ENCODE results near the gene UGT2B10.
"Not testable (repeated sequence)": the region's sequence is repeated elsewhere in the genome, so short reads cannot be mapped to it uniquely, and the experiment has no call there.

Gene UGT2B10

DNA sequence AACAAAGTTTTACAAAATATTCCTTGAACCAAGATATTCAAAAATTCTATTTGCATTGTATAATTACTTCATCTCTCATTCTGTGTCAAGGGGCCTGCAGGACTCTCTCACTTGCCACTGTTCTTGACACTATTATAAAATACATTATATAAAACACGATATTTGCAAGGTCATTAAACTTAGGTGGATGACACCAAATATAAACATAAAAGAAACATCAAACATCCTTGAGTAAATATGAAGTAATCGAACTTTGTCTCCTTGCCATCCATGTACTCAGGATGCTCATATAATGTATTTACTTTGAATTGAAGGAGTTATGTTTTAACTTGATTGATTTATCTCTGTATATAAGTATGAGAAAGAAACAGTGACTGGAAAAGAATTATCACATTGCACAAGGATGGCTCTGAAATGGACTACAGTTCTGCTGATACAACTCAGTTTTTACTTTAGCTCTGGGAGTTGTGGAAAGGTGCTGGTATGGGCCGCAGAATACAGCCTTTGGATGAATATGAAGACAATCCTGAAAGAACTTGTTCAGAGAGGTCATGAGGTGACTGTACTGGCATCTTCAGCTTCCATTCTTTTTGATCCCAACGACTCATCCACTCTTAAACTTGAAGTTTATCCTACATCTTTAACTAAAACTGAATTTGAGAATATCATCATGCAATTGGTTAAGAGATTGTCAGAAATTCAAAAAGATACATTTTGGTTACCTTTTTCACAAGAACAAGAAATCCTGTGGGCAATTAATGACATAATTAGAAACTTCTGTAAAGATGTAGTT, at the start of gene UGT2B10:
UGT2B10 (plus strand) TSS at position 378 of the 793 bp plus-strand sequence; CDS start at position 404, 26 bp downstream.
- not testable (repeated sequence) for DNase-seq

DNA sequence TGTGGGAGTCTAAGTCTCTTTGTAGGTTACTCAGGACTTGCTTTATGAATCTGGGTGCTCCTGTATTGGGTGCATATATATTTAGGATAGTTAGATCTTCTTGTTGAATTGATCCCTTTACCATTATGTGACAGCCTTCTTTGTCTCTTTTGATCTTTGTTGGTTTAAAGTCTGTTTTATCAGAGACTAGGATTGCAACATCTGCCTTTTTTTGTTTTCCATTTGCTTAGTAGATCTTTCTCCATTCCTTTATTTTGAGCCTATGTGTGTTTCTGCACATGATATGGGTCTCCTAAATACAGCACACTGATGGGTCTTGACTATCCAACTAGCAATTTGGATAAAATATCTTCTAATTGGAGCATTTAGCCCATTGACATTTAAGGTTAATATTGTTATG, 44.0 kb upstream of the UGT2B10 start:
- not testable (repeated sequence) for DNase-seq

DNA sequence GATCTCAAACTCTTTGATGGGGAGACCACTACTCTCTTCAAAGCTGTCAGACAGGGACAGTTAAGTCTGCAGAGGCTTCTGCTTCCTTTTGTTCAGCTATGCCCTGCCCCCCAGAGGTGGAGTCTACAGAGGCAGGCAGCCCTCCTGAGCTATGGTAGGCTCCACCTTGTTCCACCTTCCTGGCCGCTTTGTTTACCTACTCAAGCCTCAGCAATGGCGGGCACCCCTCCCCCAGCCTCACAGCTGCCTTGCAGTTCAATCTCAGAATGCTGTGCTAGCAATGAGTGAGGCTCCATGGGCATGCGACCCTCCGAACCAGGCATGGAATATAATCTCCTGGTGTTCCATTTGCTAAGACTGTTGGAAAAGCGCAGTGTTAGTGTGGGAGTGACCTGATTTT, 42.1 kb upstream of the UGT2B10 start:
- DNase-seq, result peak; percentile 1

DNA sequence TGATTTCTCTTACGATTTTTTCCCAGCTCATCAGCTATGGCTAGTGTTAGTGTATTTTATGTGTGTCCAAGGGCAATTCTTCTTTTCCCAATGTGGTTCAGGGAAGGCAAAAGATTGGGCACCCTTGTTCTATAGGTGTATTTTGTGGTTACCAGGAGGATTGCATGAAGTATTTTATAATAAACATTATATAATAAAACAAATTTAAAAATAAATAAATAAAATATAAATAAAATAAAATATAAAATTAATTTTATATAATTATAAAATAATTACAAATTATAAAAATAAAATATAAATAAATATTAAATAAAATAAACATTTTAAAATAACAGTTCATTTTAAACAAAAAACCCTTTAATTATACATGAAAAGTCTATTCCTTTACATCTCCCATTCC, 35.6 kb upstream of the UGT2B10 start:
- no peak for DNase-seq

DNA sequence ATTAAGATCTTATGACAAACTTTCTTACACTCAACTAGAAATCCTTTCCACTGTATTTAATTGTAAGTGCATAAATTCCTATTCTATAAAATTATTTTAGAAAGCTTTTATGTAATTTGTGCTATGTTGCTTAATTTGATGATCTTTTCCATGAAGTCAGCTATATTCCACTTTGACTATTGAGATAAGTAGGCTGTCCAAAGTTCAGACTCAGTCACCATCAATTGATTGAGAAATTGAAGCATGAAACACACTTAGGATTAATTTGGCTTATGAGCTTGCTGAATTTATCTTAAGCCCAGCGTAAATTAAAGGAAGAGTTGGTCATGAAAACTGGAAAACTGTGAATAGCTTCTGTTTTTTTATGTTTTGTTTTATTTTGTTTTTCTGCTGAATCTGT, 18.7 kb upstream of the UGT2B10 start:
- DNase-seq, result no peak

DNA sequence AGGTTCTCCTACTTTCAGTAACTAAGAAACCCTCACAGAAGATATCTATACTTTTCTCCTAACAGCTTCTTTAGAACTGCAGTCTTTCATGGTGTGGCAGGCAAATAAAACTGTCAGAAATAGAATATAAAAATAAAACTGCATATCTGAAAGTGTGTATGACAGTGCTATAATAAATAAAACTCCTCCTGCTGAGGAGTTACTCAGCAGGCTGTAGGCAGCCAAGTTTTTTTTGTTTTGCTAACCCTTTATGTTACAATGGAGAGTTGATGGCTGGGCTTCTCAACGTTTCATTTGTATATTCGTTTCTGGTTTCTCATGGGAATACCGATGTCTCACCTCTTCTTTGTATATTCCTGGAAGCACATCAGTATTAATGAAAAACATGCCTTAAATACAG, 18.2 kb upstream of the UGT2B10 start:
- no peak for DNase-seq

DNA sequence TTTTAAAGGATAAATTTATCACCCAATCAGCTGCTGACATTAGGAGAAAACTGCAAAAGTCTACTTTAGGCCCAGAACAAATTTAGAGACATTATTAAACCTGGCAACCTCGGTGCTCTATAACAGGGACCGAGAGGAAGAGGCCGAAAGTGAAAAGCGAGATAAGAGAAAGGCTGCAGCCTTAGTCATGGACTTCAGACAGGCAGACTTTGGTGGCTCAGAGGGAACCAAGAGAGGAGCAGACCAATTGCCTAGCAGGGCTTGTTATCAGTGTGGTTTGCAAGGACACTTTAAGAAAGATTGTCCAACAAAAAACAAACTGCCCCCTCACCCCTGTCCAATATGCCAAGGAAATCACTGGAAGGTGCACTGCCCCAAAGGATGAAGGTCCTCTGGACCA, 12.8 kb upstream of the UGT2B10 start:
- DNase-seq, result no peak

DNA sequence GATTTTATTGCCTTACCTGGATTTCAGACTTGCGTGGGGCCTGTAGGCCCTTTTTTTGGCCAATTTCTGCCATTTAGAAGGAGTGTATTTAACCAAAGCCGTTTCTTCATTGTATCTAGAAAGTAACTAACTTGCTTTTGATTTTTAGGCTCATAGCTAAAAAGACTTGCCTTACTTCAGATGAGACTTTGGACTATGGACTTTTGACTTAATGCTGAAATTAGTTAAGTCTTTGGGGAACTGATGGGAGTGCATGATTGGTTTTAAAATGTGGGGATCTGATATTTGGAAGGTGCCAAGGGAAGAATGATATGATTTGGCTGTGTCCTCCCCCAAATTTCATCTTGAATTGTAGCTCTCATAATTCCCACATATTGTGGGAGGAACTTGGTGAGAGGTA, 7.7 kb upstream of the UGT2B10 start:
- DNase-seq, result no peak

DNA sequence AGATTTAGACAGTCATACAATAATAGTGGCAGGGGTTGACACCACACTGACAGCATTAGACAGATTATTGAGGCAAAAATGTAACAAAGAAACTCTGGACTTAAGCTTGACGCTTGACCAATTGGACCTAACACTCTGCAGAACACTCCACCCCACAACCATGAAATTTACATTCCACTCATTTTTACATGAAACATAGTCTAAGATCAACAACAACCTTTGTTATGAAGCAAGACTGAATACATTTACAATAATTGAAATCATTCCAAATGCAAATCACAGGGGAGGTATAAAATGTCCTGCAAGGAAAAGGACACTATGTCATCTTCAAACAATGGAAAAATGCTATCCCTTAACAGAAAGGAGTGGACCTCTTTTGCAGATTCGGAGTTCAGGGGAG, 4.9 kb upstream of the UGT2B10 start:
- no peak for DNase-seq

DNA sequence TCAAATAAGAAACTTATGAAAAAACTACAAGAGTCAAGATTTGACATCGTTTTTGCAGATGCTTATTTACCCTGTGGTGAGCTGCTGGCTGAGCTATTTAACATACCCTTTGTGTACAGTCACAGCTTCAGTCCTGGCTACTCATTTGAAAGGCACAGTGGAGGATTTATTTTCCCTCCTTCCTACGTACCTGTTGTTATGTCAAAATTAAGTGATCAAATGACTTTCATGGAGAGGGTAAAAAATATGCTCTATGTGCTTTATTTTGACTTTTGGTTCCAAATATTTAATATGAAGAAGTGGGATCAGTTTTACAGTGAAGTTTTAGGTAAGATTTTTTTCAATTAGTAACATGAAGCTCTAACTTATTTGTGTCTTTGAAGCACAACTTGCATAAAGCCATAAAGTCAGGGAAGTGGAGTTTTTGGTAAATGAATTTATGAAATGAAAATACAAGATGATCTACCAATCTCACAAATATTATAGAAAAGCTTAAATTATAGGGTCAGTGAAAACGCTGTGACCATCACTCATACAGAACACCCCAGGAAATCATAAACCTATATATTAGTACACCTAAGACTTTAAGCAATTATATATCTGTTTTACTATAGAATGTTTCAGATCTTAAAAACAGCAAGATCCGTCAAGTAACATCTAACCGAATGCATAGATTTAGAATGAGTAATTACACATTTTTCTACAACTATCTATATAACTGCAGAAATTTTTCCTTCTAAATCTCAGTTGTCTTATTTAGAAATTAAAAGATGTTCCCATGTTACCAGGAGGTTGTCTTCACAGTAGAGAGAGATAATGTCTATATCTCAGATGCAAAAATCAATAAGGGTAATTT, 844 bp downstream of the UGT2B10 start:
- not testable (repeated sequence) for DNase-seq

DNA sequence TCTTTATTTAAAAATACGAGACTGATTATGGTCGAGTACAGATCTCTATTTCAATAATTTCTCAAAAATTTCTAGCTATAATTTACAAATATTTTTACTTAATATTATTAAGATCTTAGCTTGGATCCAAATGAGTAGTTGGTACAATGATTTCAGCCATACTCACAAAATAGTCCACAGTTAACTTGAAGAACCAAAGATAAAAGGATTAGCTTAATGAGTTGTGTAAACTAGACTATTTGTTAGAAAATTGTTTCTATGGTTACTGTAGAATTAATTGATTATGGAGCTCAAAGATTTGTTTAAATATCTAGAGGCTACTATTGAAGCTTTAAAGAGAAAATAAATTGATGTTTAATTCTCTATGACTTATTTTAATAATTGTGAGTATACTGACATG, 1.6 kb downstream of the UGT2B10 start:
- no peak for DNase-seq

DNA sequence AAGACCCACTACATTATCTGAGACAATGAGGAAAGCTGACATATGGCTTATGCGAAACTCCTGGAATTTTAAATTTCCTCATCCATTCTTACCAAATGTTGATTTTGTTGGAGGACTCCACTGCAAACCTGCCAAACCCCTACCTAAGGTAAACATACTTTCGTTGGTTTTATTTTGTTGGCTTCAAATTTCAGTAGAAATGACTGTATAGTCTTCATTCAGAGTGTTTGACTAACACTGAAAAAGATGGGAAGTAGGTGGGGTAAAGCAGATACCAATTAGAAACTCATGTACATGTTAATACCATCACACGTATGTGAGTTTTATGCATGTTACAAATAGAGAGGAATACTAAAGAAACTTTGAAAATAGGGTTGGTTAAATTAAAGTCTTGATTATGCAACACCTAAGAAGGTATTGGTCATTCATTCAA, 2.3 kb downstream of the UGT2B10 start:
- DNase-seq, result not testable (repeated sequence)

DNA sequence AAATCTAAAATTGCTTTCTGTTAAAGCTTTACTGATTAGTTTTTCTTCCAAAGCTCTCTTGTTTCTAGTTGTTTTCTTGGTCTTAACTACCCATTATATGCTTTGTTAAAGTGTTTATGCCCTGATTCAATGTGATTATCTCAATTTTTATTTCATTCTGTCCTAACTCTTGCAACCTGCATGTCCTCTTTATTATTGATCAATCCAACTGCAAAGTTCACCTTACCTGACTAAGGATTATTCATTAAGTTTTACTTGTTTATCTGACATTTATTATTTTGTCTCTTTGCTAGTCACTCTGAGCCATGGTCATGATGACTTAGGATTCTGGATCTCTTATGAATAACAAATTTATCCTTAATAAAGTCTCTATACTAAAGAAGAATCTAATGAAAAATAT, 15.8 kb downstream of the UGT2B10 start:
- DNase-seq, result no peak

DNA sequence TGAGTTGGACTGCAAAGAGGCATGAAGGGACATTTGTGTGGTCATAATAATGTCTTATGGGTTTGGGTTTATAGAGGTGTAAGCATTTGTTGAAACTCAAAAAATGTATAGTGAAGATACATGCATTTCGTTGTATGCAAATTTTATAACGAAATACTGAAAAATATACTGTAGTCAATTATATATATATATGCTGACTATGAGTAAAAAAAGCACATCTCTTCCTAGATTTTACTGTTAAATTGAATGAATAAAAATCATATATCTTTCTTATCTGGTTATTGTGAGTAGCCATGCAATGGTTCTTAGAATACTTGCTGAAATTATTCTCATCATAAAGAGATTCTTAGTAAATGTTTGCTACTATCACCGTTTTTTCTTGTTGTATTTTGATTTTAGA, 34.5 kb downstream of the UGT2B10 start:
- no peak for DNase-seq

DNA sequence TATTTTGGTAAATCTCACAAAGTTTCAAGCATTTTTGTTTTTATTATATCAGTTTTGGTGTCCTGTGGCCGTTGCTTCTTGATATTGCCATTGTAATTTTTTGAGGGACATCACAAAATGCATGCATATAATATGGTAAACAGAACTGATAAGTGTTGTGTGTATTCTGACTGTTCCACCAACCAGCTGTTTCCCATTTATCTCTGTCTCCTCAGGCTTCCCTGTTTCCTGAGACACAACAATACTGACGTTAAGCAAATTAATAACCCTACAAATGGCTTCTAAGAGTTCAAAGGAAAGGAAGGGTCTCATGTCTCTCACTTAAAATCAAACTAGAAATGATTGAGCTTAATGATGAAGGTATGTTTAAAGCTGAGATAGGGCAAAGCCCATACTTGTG, 40.0 kb downstream of the UGT2B10 start:
- no peak for DNase-seq

DNA sequence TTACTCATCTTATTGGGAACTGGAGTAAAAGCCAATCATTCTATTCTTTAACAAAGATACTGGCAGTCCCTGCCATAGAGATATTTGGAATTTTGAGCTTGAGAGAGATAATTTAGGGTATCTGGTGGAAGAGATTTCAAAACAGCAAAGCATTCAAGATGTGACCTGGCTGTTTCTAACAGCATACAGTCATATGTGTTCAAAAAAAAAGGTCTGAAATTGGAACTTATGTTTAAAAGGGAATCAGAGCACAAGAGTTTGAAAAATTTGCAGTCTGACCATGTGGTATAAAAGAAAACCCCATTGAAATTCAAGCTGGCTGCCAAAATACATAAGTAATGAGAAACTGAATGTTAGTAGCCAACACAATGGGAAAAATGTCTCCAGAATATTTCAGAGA, 42.2 kb downstream of the UGT2B10 start:
- no peak for DNase-seq

DNA sequence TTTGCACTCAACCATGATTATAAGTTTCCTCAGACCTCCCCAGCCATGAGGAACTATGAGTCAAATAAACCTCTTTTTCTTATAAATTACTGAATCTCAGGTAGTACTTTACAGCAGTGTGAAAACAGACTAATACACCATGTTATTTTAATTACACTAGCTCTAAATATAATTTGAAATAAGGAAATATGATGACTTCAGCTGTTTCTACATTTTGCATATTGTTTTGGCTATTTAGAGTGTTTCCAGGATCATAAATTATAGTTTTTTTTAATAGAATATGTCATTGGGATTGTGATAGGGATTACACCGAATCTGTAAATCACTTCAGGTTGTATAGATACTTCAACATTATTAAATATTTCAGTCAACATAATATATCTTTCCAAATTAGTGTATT, 43.9 kb downstream of the UGT2B10 start:
- DNase-seq, result no peak

DNA sequence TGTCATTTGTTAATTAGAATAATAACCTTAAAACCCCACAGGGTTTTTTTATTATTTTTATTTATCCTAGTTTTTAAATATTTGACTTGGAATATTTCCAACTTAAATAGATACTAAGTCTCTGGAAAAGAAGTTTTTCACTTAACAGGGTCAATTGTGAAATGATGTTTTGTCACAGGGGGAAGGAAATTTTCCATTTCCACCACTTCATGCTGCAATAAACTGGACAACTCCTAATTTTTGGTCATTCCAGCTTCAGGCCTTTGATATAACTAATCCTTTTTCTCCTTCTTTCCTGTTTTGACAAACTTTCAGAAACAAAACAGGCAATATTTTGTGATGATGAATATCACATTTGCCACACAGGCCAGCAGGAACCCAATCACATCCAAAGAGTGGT, 45.3 kb downstream of the UGT2B10 start:
- DNase-seq, result no peak

DNA sequence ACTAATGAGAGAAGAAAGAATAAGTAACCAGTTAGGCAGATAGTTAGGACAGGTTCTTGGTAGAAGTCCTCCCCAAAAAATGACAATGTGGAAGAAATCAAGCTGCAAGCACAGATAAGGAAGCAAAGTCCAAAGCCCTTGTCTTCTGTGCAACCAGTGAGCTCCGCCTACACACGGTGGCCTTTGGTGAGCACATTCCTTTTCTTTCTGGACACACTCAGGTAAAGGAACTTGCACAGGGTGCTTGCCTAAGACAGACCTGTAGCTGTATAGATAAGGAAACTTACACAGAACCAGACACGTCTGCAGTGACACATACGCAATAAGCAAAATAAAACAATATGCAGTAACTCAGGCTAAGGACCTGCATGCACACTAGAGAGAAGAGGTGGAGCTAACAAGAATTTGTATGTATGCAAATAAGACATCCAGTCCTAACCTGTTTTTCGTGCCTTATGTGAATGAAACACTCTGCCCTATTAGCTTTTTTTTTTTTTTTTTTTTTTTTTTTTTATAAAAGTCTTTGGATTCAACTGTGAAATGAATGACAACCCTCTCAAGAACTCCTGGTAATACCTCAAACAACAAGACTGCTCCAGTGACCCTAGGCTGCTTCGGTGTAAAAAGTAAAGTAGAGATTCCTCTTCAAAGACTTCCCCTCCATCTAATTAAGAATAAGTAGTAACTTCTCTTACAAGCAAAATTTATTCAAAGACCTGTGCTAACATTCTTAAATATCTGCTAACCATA, 48.8 kb downstream of the UGT2B10 start:
- no peak for DNase-seq

DNA sequence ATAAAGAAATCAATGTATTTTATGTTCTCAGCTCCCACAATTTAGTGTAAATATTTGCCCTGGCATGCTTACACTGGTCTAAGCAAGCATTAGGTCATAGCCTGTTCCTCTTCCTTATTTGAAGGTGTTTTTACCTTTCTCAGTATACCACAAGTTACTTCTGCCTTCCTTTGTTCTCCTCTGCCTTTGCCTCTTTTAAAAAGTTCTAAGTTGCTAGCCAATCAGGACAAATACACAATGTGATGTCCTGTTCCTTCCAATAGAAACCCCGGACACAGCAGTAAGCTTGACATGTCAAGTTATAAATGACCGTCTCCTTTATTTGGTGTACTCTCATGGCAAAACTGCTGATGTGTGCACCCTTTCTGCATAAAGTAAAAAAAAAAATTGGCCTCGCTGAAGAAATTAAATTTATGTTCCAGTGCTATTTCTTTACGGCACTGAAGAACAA, 49.4 kb downstream of the UGT2B10 start:
- DNase-seq, result no peak

DNA sequence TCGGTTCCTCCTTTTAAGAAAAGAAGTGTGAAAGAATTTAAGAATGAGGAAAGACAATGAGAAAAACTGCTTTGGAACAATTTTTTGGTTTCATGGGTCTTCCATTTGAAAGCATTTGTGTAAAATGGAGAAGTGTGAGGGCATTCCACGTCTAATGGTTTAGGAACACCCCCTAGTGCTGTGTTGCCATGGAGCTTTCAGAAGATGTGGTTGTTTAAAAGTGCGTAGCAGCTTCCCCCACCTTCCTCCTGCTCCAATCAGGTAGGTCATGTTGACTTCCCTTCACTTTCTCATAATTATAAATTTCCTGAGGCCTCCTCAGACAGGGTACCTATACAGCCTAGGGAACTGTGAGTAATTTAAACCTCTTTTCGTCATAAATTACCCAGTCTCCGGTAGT, 50.0 kb downstream of the UGT2B10 start:
- no peak for DNase-seq

DNA sequence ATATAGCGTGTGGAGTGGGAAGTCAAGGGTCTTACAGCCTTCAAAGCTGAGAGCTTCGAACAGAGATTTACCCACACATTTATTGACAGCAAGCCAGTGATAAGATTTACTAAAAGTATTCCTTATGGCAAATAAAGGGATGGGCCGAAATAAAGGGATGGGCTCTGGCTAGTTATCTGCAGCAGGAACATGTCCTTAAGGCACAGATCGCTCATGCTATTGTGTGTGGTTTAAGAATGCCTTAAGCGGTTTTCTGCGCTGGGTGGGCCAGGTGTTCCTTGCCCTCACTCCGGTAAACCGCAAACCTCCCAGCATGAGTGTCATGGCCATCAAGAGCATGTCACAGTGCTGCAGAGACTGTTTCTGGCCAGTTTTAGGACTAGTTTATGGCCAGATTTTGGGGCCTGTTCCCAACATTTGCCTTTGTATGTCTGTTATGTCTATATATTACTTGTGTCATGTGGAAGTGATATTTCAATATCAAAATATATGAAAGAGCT, 53.5 kb downstream of the UGT2B10 start:
- no peak for DNase-seq

Measured in NCI-H2171 treated with DMSO at 0.1 percent for 48 hours (cell line).